ENCODE data around the gene ZCCHC4.

Gene ZCCHC4

GRCh38 chr4:25376754-25377571 is 64.4 kb downstream of the ZCCHC4 start, which contains the start of gene ANAPC4:
ANAPC4 (plus strand) TSS chr4:25377263; CDS start chr4:25377428, 165 bp downstream.
- no peak within 1 kb of the TSS for H4K8ac ChIP-seq (ENCODE audit: low read depth, low read length)
- H3K4ac ChIP-seq (ENCODE audit: low read length): no peak within 1 kb of the TSS
- no peak within 1 kb of the TSS for H2BK5ac ChIP-seq (ENCODE audit: low read length)
- WGBS, 2 donors (ENCODE audit: extremely low coverage in 2 of 2, insufficient read length in 2 of 2, insufficient replicate concordance in 1 of 2): no CpG with 5 or more reads among the region's 74 CpGs
- H3K9ac ChIP-seq (ENCODE audit: low read depth, low read length, poor library complexity): peak within 1 kb of the TSS; percentile 81
- no peak within 1 kb of the TSS for H3K27ac ChIP-seq (replicated peaks; ENCODE audit: low read length)
- H2AK5ac ChIP-seq (ENCODE audit: low read depth, low read length): no peak within 1 kb of the TSS
- H2BK12ac ChIP-seq (ENCODE audit: low read length): no peak within 1 kb of the TSS
- peaks cover 0 to 11% of the 10 kb centered on the region in 2 donors for H3K4me1 ChIP-seq (ENCODE audit: control insufficient read depth in 2 of 2, insufficient read depth in 1 of 2, low read depth in 1 of 2, low read length in 2 of 2)
- no peaks in the 10 kb centered on the region for H3K27me3 ChIP-seq (ENCODE audit: control insufficient read depth in 3 of 3, insufficient read depth in 3 of 3, low read depth in 1 of 3, low read length in 3 of 3)
- peak within 1 kb of the TSS; percentile 98 for H2AFZ ChIP-seq (ENCODE audit: low read length)
- peaks cover 3 to 34% of the 10 kb centered on the region in 2 donors for H3K36me3 ChIP-seq (replicated peaks in 1 of 2; ENCODE audit: control insufficient read depth in 2 of 2, insufficient read depth in 2 of 2, low read length in 2 of 2)
- H2BK15ac ChIP-seq (ENCODE audit: low read length): no peak within 1 kb of the TSS
- H3K9me3 ChIP-seq (replicated peaks in 1 of 2; ENCODE audit: control insufficient read depth in 2 of 2, insufficient read depth in 1 of 2, low read depth in 1 of 2, low read length in 2 of 2): no peaks in the 10 kb centered on the region
- peak within 1 kb of the TSS; percentile 94 for H3K18ac ChIP-seq (ENCODE audit: low read length)
- H2BK120ac ChIP-seq (ENCODE audit: low read depth, low read length): no peak within 1 kb of the TSS
- peak; percentile 83 for DNase-seq (ENCODE audit: low spot score)
- H3K14ac ChIP-seq (ENCODE audit: low read length): no peak within 1 kb of the TSS
- no peak within 1 kb of the TSS for H4K91ac ChIP-seq (ENCODE audit: low read depth, low read length, poor library complexity)
- peak within 1 kb of the TSS; percentile 75 for H3K4me2 ChIP-seq (ENCODE audit: insufficient read depth, low read length, poor library complexity, severe bottlenecking)
- H3K79me1 ChIP-seq (ENCODE audit: low read depth, low read length): peaks cover 3% of the 10 kb centered on the region
- H3K23ac ChIP-seq (ENCODE audit: low read depth, low read length, poor library complexity): peak within 1 kb of the TSS; percentile 86
- peak within 1 kb of the TSS; percentile 73 to 91 for H3K4me3 ChIP-seq (ENCODE audit: low read length in 2 of 2)

DNA sequence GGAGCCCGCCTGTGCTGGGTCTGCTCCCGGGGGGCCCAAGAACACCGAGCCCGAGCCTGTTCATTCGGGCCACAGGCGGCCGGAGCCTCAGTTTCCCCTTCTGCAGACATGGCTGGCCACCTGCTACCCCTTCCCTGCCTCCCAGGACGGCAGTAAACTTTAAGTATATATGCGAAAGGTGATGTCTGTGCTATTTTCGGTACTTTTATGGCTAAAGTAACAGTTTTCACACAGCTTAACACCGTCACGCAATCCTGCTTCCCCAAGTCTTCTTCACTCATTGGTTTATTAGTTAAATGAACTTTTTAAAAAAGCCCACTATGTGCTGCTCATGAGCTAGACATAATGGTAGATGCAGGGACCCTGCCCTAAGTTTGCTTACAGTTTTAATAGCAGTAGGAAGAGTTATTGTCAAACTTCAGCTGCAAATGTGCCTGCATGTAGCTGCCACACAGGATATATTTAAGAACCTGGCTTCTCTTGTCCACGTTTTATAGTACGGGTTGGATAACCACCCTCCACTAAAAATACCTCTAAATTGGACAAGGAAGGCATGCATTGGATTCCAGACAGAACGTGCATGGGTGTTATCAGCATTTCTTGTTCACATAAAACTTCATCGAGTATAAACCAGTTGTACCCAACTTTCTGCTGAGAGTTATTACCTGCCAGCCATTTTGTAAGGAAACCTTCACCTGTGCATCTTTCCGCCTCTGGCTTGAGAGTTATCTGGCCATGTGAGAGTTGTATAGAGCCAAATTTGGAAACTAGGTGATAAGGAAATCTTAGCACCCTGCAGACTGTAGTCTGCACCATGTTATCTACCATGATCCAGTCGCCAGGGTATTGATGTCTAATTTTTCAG is 65.2 kb downstream of the ZCCHC4 start:
- H3K9me3 ChIP-seq (replicated peaks in 1 of 2; ENCODE audit: control insufficient read depth in 2 of 2, insufficient read depth in 1 of 2, low read depth in 1 of 2, low read length in 2 of 2): no peaks in the 10 kb centered on the region
- no peak overlapping the region for H4K91ac ChIP-seq (ENCODE audit: low read depth, low read length, poor library complexity)
- H3K27me3 ChIP-seq (ENCODE audit: control insufficient read depth in 3 of 3, insufficient read depth in 3 of 3, low read depth in 1 of 3, low read length in 3 of 3): no peaks in the 10 kb centered on the region
- H3K79me1 ChIP-seq (ENCODE audit: low read depth, low read length): peaks cover 3% of the 10 kb centered on the region
- peak overlapping the region; percentile 94 for H3K18ac ChIP-seq (ENCODE audit: low read length)
- H3K36me3 ChIP-seq (replicated peaks in 1 of 2; ENCODE audit: control insufficient read depth in 2 of 2, insufficient read depth in 2 of 2, low read length in 2 of 2): peaks cover 3 to 38% of the 10 kb centered on the region in 2 donors
- H3K4ac ChIP-seq (ENCODE audit: low read length): no peak overlapping the region
- peak overlapping the region; percentile 98 for H2AFZ ChIP-seq (ENCODE audit: low read length)
- peak overlapping the region; percentile 73 to 91 for H3K4me3 ChIP-seq (ENCODE audit: low read length in 2 of 2)
- no CpG with 5 or more reads among the region's 18 CpGs for WGBS, 2 donors (ENCODE audit: extremely low coverage in 2 of 2, insufficient read length in 2 of 2, insufficient replicate concordance in 1 of 2)
- H3K9ac ChIP-seq (ENCODE audit: low read depth, low read length, poor library complexity): peak overlapping the region; percentile 81
- no peak overlapping the region for H2BK120ac ChIP-seq (ENCODE audit: low read depth, low read length)
- H3K4me2 ChIP-seq (ENCODE audit: insufficient read depth, low read length, poor library complexity, severe bottlenecking): peak overlapping the region; percentile 75
- no peak overlapping the region for H4K8ac ChIP-seq (ENCODE audit: low read depth, low read length)
- peaks cover 0 to 11% of the 10 kb centered on the region in 2 donors for H3K4me1 ChIP-seq (ENCODE audit: control insufficient read depth in 2 of 2, insufficient read depth in 1 of 2, low read depth in 1 of 2, low read length in 2 of 2)
- H2BK12ac ChIP-seq (ENCODE audit: low read length): no peak overlapping the region
- H2BK5ac ChIP-seq (ENCODE audit: low read length): no peak overlapping the region
- no peak overlapping the region for H2BK15ac ChIP-seq (ENCODE audit: low read length)
- no peak overlapping the region for H3K27ac ChIP-seq (replicated peaks; ENCODE audit: low read length)
- H3K23ac ChIP-seq (ENCODE audit: low read depth, low read length, poor library complexity): no peak overlapping the region
- H2AK5ac ChIP-seq (ENCODE audit: low read depth, low read length): no peak overlapping the region
- H3K14ac ChIP-seq (ENCODE audit: low read length): no peak overlapping the region
- no peak for DNase-seq (ENCODE audit: low spot score)

DNA sequence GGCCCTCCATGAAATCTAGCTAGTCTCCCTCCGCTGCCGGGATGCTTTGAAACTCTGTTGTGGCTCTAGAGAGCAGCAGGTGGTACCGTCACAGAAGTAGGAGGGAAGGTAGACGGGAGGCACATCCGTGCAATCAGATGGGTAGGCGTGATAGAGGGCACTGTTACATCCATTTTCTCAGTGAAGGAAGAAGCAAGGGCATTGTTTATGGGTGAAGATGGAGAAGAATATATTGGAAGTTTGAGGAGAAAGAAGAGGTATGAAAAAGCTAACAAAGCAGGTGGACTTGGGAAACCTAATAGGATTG is 65.8 kb downstream of the ZCCHC4 start:
- H2AFZ ChIP-seq (ENCODE audit: low read length): no peak overlapping the region
- no CpG with 5 or more reads among the region's 6 CpGs for WGBS, 2 donors (ENCODE audit: extremely low coverage in 2 of 2, insufficient read length in 2 of 2, insufficient replicate concordance in 1 of 2)

DNA sequence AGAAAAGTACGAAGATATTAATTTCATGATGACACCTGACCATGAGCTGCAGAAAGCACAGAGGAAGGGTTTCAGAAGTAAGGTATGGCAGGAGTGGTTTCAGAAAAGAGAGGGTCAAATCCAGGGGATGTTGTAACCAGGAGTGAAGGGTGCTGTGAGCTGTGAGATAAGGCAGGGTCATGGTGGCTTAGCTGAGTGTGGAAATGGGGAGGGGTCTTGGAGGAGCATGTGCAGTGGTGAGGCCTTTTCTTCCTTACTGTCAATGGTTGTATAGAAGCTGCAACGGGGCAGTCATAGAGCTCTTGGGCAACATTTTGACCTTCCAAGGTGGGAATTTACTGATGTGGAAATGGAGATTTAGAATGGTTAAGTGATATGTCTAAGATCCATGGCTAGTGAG is 67.0 kb downstream of the ZCCHC4 start:
- Histone ChIP-seq H2BK12ac (ENCODE audit: low read length) (no peak overlapping the region), H3K79me1 (ENCODE audit: low read depth, low read length) (peaks cover 3% of the 10 kb centered on the region), H3K9me3 (replicated peaks in 1 of 2; ENCODE audit: control insufficient read depth in 2 of 2, insufficient read depth in 1 of 2, low read depth in 1 of 2, low read length in 2 of 2) (no peaks in the 10 kb centered on the region), H2BK5ac (ENCODE audit: low read length) (no peak overlapping the region), H3K14ac (ENCODE audit: low read length) (no peak overlapping the region), H3K36me3 (replicated peaks in 1 of 2; ENCODE audit: control insufficient read depth in 2 of 2, insufficient read depth in 2 of 2, low read length in 2 of 2) (peaks cover 7 to 53% of the 10 kb centered on the region in 2 donors), H3K4me2 (ENCODE audit: insufficient read depth, low read length, poor library complexity, severe bottlenecking) (no peak overlapping the region), H2AFZ (ENCODE audit: low read length) (no peak overlapping the region), H3K27ac (replicated peaks; ENCODE audit: low read length) (no peak overlapping the region), H4K91ac (ENCODE audit: low read depth, low read length, poor library complexity) (peak overlapping the region; percentile 14), H3K9ac (ENCODE audit: low read depth, low read length, poor library complexity) (no peak overlapping the region), H2AK5ac (ENCODE audit: low read depth, low read length) (no peak overlapping the region), H3K4me1 (ENCODE audit: control insufficient read depth in 2 of 2, insufficient read depth in 1 of 2, low read depth in 1 of 2, low read length in 2 of 2) (peaks cover 0 to 11% of the 10 kb centered on the region in 2 donors), H4K8ac (ENCODE audit: low read depth, low read length) (no peak overlapping the region), H3K18ac (ENCODE audit: low read length) (no peak overlapping the region), H2BK120ac (ENCODE audit: low read depth, low read length) (no peak overlapping the region), H3K27me3 (ENCODE audit: control insufficient read depth in 3 of 3, insufficient read depth in 3 of 3, low read depth in 1 of 3, low read length in 3 of 3) (no peaks in the 10 kb centered on the region), H2BK15ac (ENCODE audit: low read length) (no peak overlapping the region), H3K23ac (ENCODE audit: low read depth, low read length, poor library complexity) (no peak overlapping the region), H3K4me3 (ENCODE audit: low read length in 2 of 2) (no peak overlapping the region), H3K4ac (ENCODE audit: low read length) (no peak overlapping the region)
- no CpG with 5 or more reads among the region's 2 CpGs for WGBS, 2 donors (ENCODE audit: extremely low coverage in 2 of 2, insufficient read length in 2 of 2, insufficient replicate concordance in 1 of 2)
- DNase-seq (ENCODE audit: low spot score): no peak

More for the DNA sequence above, 65.8 kb downstream of the ZCCHC4 start:
- peak overlapping the region in 1 of 2 donors; percentile 73 for H3K4me3 ChIP-seq (ENCODE audit: low read length in 2 of 2)
- no peak overlapping the region for H3K4me2 ChIP-seq (ENCODE audit: insufficient read depth, low read length, poor library complexity, severe bottlenecking)
- H3K36me3 ChIP-seq (replicated peaks in 1 of 2; ENCODE audit: control insufficient read depth in 2 of 2, insufficient read depth in 2 of 2, low read length in 2 of 2): peaks cover 3 to 41% of the 10 kb centered on the region in 2 donors
- no peak for DNase-seq (ENCODE audit: low spot score)
- no peak overlapping the region for H3K18ac ChIP-seq (ENCODE audit: low read length)
- H4K8ac ChIP-seq (ENCODE audit: low read depth, low read length): no peak overlapping the region
- H3K27me3 ChIP-seq (ENCODE audit: control insufficient read depth in 3 of 3, insufficient read depth in 3 of 3, low read depth in 1 of 3, low read length in 3 of 3): no peaks in the 10 kb centered on the region
- no peak overlapping the region for H2BK120ac ChIP-seq (ENCODE audit: low read depth, low read length)
- H3K4me1 ChIP-seq (ENCODE audit: control insufficient read depth in 2 of 2, insufficient read depth in 1 of 2, low read depth in 1 of 2, low read length in 2 of 2): peaks cover 0 to 11% of the 10 kb centered on the region in 2 donors
- no peak overlapping the region for H4K91ac ChIP-seq (ENCODE audit: low read depth, low read length, poor library complexity)
- no peak overlapping the region for H2BK5ac ChIP-seq (ENCODE audit: low read length)
- no peak overlapping the region for H2BK15ac ChIP-seq (ENCODE audit: low read length)
- H3K23ac ChIP-seq (ENCODE audit: low read depth, low read length, poor library complexity): no peak overlapping the region
- no peak overlapping the region for H3K27ac ChIP-seq (replicated peaks; ENCODE audit: low read length)
- no peak overlapping the region for H2AK5ac ChIP-seq (ENCODE audit: low read depth, low read length)
- no peak overlapping the region for H3K14ac ChIP-seq (ENCODE audit: low read length)
- H2BK12ac ChIP-seq (ENCODE audit: low read length): no peak overlapping the region
- no peaks in the 10 kb centered on the region for H3K9me3 ChIP-seq (replicated peaks in 1 of 2; ENCODE audit: control insufficient read depth in 2 of 2, insufficient read depth in 1 of 2, low read depth in 1 of 2, low read length in 2 of 2)
- H3K4ac ChIP-seq (ENCODE audit: low read length): no peak overlapping the region
- H3K79me1 ChIP-seq (ENCODE audit: low read depth, low read length): peaks cover 3% of the 10 kb centered on the region
- H3K9ac ChIP-seq (ENCODE audit: low read depth, low read length, poor library complexity): no peak overlapping the region

All from neuronal stem cell (in vitro differentiated cells).